HL-60 (cell line): ENCODE results near the gene GRM4.

Experiments
- DNase-seq, 2 experiments: peaks; one replicate each; pipeline ENCODE4 v3.0.0-alpha.2; 2010 to 2020; ENCODE audit warnings: low read depth in 1 of 2, low spot score in 1 of 2
- H3K27ac ChIP-seq: fragments of 250-450 bp; sonication (Bioruptor Pico); replicated peaks from 2 replicates; pipeline ENCODE4 v1.5.1; 2020; ENCODE audit warnings: mild to moderate bottlenecking, moderate library complexity
- H3K27me3 ChIP-seq: fragments of 250-450 bp; sonication (Bioruptor Pico); 2 replicates; pipeline ENCODE4 v1.5.1; 2021; ENCODE audit warnings: mild to moderate bottlenecking, moderate library complexity; ENCODE audit not compliant: insufficient read depth, poor library complexity, severe bottlenecking
- H3K4me3 ChIP-seq: replicated peaks from 2 replicates; pipeline ENCODE4 v1.5.1; 2011; ENCODE audit warnings: mild to moderate bottlenecking, control low read depth, low read length; ENCODE audit not compliant: insufficient read depth
- CTCF ChIP-seq: IDR thresholded peaks from one replicate; pipeline ENCODE4 v1.5.1; 2011; ENCODE audit warnings: low read length, control low read depth, inconsistent platforms; ENCODE audit not compliant: insufficient read depth
- GABPA ChIP-seq: IDR thresholded peaks from 2 replicates; pipeline ENCODE4 v1.6.1; 2012; ENCODE audit warnings: low read depth
- POLR2AphosphoS5 ChIP-seq: IDR thresholded peaks from 2 replicates; pipeline ENCODE4 v1.6.1; 2012; ENCODE audit warnings: low read depth
- SPI1 ChIP-seq: IDR thresholded peaks from 2 replicates; pipeline ENCODE4 v1.6.1; 2012; ENCODE audit warnings: low read depth, mild to moderate bottlenecking, borderline replicate concordance
- TF ChIP-seq, protein P1 (sequence below): IDR thresholded peaks from 2 replicates; pipeline ENCODE4 v1.6.1; 2012; ENCODE audit warnings: low read depth; ENCODE audit not compliant: insufficient replicate concordance

The GRM4 gene

GRCh38 chr6:34059136-34059731 is 86.7 kb downstream of the GRM4 start:
- no peak overlapping the region for H3K27ac ChIP-seq
- no peak for TF ChIP-seq SPI1
- no peak for TF ChIP-seq GABPA
- no peak for TF ChIP-seq POLR2AphosphoS5
- TF ChIP-seq, protein P1, sequence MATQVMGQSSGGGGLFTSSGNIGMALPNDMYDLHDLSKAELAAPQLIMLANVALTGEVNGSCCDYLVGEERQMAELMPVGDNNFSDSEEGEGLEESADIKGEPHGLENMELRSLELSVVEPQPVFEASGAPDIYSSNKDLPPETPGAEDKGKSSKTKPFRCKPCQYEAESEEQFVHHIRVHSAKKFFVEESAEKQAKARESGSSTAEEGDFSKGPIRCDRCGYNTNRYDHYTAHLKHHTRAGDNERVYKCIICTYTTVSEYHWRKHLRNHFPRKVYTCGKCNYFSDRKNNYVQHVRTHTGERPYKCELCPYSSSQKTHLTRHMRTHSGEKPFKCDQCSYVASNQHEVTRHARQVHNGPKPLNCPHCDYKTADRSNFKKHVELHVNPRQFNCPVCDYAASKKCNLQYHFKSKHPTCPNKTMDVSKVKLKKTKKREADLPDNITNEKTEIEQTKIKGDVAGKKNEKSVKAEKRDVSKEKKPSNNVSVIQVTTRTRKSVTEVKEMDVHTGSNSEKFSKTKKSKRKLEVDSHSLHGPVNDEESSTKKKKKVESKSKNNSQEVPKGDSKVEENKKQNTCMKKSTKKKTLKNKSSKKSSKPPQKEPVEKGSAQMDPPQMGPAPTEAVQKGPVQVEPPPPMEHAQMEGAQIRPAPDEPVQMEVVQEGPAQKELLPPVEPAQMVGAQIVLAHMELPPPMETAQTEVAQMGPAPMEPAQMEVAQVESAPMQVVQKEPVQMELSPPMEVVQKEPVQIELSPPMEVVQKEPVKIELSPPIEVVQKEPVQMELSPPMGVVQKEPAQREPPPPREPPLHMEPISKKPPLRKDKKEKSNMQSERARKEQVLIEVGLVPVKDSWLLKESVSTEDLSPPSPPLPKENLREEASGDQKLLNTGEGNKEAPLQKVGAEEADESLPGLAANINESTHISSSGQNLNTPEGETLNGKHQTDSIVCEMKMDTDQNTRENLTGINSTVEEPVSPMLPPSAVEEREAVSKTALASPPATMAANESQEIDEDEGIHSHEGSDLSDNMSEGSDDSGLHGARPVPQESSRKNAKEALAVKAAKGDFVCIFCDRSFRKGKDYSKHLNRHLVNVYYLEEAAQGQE, result no peak
- no peaks in the 10 kb centered on the region for H3K27me3 ChIP-seq
- DNase-seq, result no peak
- no peak overlapping the region for H3K4me3 ChIP-seq

GRCh38 chr6:34057790-34058189 is 88.1 kb downstream of the GRM4 start:
- Histone ChIP-seq H3K27me3 (no peaks in the 10 kb centered on the region), H3K4me3 (no peak overlapping the region), H3K27ac (no peak overlapping the region)
- no peak for TF ChIP-seq SPI1
- no peak for TF ChIP-seq POLR2AphosphoS5
- TF ChIP-seq CTCF, result no peak
- TF ChIP-seq, protein P1, result no peak
- no peak for TF ChIP-seq GABPA
- DNase-seq, result no peak

GRCh38 chr6:34057191-34057590 is 88.7 kb downstream of the GRM4 start:
- no peaks in the 10 kb centered on the region for H3K27me3 ChIP-seq
- TF ChIP-seq, protein P1, result no peak
- TF ChIP-seq POLR2AphosphoS5, result no peak
- TF ChIP-seq GABPA, result no peak
- no peak for TF ChIP-seq CTCF
- no peak for TF ChIP-seq SPI1
- no peak for DNase-seq
- no peak overlapping the region for H3K4me3 ChIP-seq
- H3K27ac ChIP-seq, result no peak overlapping the region
